Progenitor cell of endocrine pancreas (in vitro differentiated cells): ENCODE measurements around the gene CST7. TPM values are rescaled to one million over a fixed set of nuclear protein-coding genes. Genes with fewer than 3 reads are reported as not detected.

Experiments used
- DNase-seq: peaks from one replicate; pipeline ENCODE4 v3.0.0; 2021; ENCODE audit warnings: low spot score; ENCODE audit not compliant: unreplicated experiment
- H3K27ac Mint-ChIP-seq: 2 replicates; pipeline ENCODE4 v1.8.0; 2021; ENCODE audit warnings: mild to moderate bottlenecking, moderate library complexity, mixed read lengths
- H3K27me3 Mint-ChIP-seq: 2 replicates; pipeline ENCODE4 v1.8.0; 2021; ENCODE audit warnings: mixed read lengths
- H3K36me3 Mint-ChIP-seq: 2 replicates; pipeline ENCODE4 v1.8.0; 2022; ENCODE audit warnings: mixed read lengths; ENCODE audit not compliant: insufficient read depth
- H3K4me1 Mint-ChIP-seq: 2 replicates; pipeline ENCODE4 v1.8.0; 2021; ENCODE audit warnings: low read depth, mixed read lengths
- H3K4me3 Mint-ChIP-seq: 2 replicates; pipeline ENCODE4 v1.8.0; 2021; ENCODE audit warnings: low read depth, mild to moderate bottlenecking, moderate library complexity, mixed read lengths
- H3K9me3 Mint-ChIP-seq: 2 replicates; pipeline ENCODE4 v1.8.0; 2021; ENCODE audit warnings: low read depth, mixed read lengths
- total RNA-seq: library from RNA; stranded (reverse); gene quantifications from 2 replicates; pipeline ENCODE4 v1.2.1, GENCODE V29; 2021
- TF ChIP-seq, protein P1 (sequence below): fragments of 200-600 bp; sonication (generic); IDR thresholded peaks from one replicate; pipeline ENCODE4 v1.5.0; 2021; ENCODE audit warnings: antibody characterized with exemption, mild to moderate bottlenecking; ENCODE audit not compliant: unreplicated experiment

CST7 gene
- total RNA-seq, 1 donor from 2014 or later = not detected

DNA sequence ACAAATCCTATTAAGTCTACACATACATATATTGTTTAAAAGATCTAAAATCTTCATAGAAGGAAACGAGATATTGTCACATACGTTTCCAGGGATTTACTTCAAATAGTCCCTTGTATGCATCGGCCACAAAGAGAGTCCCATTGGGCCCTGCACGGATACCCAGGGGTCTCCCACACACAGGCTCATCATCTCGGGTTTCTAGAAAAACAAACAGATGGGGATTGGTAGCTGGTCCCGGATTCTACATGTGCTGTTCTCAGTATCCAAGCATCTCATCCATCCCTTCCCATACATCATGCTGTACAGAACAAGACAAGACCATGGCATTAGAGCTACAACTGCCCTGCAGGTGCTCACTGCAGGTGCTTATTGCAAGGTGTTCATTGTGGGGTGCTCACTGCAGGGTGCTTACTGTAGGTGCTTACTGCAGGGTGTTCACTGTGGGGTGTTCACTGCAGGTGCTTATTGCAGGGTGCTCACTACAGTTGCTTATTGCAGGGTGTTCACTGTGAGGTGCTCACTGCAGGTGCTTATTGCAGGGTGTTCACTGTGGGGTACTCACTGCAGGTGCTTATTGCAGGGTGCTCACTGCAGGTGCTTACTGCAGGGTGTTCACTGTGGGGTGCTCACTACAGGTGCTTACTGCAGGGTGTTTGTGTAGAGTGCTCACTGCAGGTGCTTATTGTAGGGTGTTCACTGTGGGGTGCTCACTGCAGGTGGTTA lies 22.5 kb downstream of the CST7 start:
- no peak for DNase-seq
- Mint-ChIP-seq H3K36me3 (peaks cover 34% of the 10 kb centered on the region), H3K4me1 (no peaks in the 10 kb centered on the region), H3K27ac (no peak overlapping the region), H3K4me3 (no peak overlapping the region), H3K27me3 (no peaks in the 10 kb centered on the region), H3K9me3 (peaks cover 13% of the 10 kb centered on the region)
- TF ChIP-seq, protein P1, sequence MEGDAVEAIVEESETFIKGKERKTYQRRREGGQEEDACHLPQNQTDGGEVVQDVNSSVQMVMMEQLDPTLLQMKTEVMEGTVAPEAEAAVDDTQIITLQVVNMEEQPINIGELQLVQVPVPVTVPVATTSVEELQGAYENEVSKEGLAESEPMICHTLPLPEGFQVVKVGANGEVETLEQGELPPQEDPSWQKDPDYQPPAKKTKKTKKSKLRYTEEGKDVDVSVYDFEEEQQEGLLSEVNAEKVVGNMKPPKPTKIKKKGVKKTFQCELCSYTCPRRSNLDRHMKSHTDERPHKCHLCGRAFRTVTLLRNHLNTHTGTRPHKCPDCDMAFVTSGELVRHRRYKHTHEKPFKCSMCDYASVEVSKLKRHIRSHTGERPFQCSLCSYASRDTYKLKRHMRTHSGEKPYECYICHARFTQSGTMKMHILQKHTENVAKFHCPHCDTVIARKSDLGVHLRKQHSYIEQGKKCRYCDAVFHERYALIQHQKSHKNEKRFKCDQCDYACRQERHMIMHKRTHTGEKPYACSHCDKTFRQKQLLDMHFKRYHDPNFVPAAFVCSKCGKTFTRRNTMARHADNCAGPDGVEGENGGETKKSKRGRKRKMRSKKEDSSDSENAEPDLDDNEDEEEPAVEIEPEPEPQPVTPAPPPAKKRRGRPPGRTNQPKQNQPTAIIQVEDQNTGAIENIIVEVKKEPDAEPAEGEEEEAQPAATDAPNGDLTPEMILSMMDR = no peak

DNA sequence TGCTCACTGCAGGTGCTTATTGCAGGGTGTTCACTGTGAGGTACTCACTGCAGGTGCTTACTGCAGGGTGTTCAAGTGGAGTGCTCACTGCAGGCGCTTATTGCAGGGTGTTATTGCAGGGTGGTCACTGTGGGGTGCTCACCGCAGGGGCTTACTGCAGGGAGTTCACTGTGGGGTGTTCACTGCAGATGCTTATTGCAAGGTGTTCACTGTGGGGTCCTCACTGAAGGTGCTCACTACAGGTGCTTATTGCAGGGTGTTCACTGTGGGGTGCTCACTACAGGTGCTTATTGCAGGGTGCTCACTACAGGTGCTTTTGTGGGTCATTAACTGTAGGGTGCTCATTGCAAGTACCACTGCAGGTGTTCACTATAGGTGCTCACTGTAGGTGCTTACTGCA lies 23.3 kb downstream of the CST7 start:
- Mint-ChIP-seq H3K4me3 (no peak overlapping the region), H3K4me1 (no peaks in the 10 kb centered on the region), H3K36me3 (peaks cover 41% of the 10 kb centered on the region), H3K27me3 (no peaks in the 10 kb centered on the region), H3K27ac (no peak overlapping the region), H3K9me3 (peaks cover 17% of the 10 kb centered on the region)
- DNase-seq = no peak
- TF ChIP-seq, protein P1 = no peak

DNA sequence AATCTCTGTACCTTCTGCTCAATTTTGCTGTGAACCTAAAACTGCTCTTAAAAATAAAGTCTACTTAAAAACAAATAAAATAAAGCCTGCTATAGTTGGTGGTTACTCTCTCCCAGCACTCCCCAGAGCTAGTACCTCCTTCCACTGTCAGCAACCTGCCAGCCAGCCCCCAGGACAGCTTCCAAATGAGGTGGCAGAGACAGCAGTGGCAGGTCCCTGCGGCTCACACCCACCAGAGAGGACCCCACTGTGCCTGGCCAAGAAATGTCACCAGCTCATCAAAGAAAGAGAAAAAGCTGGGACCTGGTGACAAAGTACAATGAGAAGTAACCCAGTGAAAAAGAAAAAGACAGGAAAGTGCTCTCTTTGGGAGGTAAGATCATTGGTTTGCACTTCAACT lies 28.3 kb downstream of the CST7 start:
- Mint-ChIP-seq H3K4me1 (no peaks in the 10 kb centered on the region), H3K9me3 (peaks cover 25% of the 10 kb centered on the region), H3K27me3 (no peaks in the 10 kb centered on the region), H3K4me3 (no peak overlapping the region), H3K27ac (no peak overlapping the region), H3K36me3 (peaks cover 69% of the 10 kb centered on the region)
- TF ChIP-seq, protein P1 = no peak
- no peak for DNase-seq

DNA sequence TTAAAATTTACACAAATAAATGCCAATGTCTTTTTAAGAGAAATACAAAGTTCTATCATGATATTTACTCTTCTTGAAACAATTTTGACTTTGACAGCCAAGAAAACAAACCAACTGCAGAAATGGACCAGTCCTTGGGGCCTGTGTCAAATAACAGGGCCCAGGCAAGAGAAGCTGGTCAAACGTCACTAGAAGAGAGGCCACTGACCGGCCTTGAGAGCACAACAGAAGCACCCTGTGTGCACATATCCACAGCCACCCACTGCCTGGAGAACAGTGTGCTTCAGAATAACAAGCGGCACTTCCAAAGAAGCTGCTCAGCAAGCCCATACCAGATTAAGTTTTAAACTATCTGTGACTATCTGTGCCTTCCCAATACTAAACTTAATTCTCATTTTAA lies 28.7 kb downstream of the CST7 start:
- peaks cover 71% of the 10 kb centered on the region for H3K36me3 Mint-ChIP-seq
- H3K27me3 Mint-ChIP-seq = no peaks in the 10 kb centered on the region
- H3K9me3 Mint-ChIP-seq = peaks cover 25% of the 10 kb centered on the region
- H3K4me1 Mint-ChIP-seq = no peaks in the 10 kb centered on the region
- no peak overlapping the region for H3K4me3 Mint-ChIP-seq
- TF ChIP-seq, protein P1 = no peak
- H3K27ac Mint-ChIP-seq = no peak overlapping the region
- no peak for DNase-seq

DNA sequence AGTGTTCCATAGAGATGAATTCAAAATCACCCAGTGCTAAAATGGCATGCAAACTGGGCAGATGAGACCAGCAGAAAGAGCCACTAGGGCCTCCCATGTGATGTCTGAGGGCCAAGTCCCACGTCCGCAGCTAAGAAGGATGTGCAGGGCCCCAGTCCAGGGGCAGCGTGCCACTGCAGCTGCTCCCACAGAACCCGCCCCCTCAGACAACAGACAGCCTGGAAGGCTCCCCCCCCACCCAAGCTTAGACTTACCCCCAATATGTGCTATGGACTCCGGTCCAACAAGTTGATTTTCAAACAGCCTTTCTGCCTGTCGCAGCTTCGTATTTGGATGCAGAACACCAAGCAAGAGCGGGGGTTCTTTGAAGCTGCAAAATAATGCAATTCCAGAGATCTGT lies 29.4 kb downstream of the CST7 start:
- Mint-ChIP-seq H3K27me3 (no peaks in the 10 kb centered on the region), H3K9me3 (peaks cover 25% of the 10 kb centered on the region), H3K36me3 (peaks cover 66% of the 10 kb centered on the region), H3K27ac (no peak overlapping the region), H3K4me1 (no peaks in the 10 kb centered on the region), H3K4me3 (no peak overlapping the region)
- TF ChIP-seq, protein P1 = no peak
- DNase-seq = no peak
